GM21367 (cell line): ENCODE results near the gene SYTL2.
A peak's percentile ranks its signal among the peaks of the same experiment; 100 is the strongest.
"Not testable (repeated sequence)": the region's sequence is repeated elsewhere in the genome, so short reads cannot be mapped to it uniquely, and the experiment has no call there.

Source experiments
- ATAC-seq: cut with Tn5 transposase; IDR thresholded peaks from one replicate; pipeline ENCODE4 v1.9.1; 2021; ENCODE audit not compliant: unreplicated experiment

SYTL2 gene, protein sequence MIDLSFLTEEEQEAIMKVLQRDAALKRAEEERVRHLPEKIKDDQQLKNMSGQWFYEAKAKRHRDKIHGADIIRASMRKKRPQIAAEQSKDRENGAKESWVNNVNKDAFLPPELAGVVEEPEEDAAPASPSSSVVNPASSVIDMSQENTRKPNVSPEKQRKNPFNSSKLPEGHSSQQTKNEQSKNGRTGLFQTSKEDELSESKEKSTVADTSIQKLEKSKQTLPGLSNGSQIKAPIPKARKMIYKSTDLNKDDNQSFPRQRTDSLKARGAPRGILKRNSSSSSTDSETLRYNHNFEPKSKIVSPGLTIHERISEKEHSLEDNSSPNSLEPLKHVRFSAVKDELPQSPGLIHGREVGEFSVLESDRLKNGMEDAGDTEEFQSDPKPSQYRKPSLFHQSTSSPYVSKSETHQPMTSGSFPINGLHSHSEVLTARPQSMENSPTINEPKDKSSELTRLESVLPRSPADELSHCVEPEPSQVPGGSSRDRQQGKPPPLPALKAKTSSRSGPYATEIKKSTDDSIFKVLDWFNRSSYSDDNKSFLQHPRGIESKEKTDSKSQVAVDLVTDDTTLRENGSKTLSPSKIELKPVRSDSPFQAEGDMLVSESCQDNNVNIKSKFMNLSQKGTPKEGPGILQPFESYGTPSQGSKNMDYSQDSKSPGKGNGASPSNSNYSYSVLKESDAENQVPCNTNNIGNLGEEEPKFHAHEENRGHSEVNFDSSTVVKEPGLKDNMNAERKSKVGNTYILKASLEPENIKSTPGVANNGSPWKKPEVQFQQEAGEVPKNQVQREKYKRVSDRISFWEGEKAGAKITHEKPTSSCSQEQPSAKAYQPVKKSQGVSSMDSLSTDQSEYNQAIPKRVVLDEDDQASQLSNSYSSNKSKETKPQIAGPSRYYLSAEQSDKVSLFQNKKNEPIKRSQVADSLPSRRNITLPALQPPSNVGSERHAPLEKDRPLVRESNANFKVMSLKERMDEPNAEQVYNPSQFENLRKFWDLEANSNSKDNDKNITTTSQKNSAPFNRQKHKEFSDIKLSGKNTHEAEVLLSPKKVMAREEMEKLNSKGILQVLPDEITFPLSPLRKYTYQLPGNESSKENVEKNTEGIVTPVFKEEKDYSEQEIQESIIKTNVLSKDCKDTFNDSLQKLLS (N-terminal part only)

GRCh38 chr11:85810871-85811611 lies at the start of gene SYTL2:
SYTL2 (minus strand) TSS chr11:85811141; CDS start chr11:85757725, 53,416 bp downstream.
- ATAC-seq = peak; percentile 81

DNA sequence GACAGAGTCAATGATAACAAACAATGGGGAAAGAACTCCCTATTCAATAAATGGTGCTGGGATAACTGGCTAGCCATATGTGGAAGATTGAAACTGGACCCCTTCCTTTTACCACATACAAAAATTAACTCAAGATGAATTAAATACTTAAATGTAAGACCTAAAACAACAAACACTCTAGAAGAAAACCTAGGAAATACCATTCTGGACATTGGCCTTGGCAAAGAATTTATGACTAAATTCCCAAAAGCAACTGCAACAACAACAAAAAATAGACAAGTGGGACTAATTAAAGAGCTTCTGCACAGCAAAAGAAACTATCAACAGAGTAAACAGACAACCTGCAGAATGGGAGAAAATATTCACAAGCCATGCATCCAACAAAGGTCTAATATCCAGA lies 48.6 kb upstream of the SYTL2 start:
- ATAC-seq = not testable (repeated sequence)

GRCh38 chr11:85857098-85857497 lies 46.2 kb upstream of the SYTL2 start:
- ATAC-seq = no peak

- no peak for ATAC-seq
These were observed 44.4 kb upstream of the SYTL2 start, which contains the start of gene CCDC83 for GRCh38 chr11:85855341-85855656. CCDC83 (plus strand) TSS chr11:85855383; CDS start chr11:85865124, 9,741 bp downstream.

- ATAC-seq = peak; percentile 100
These were observed 43.8 kb upstream of the SYTL2 start for GRCh38 chr11:85854557-85855340.

DNA sequence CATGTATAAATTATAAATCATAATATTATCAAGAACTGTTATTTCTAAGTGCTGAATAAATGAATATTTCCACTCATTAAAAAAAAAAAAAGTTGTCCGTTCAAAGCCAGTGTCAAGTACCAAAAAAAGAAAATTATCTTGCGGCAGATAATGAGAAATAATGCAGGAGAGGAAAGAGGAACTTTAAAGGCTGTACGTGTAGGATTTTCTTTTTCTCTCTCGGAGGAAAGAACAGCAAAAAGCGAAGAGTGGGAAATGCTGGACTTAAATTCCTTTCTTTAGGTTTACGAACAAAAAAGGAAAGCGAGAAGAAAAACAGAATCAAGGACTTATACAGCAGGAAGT lies 43.2 kb upstream of the SYTL2 start:
- ATAC-seq = no peak

GRCh38 chr11:85853541-85853940 lies 42.6 kb upstream of the SYTL2 start:
- ATAC-seq = not testable (repeated sequence)

DNA sequence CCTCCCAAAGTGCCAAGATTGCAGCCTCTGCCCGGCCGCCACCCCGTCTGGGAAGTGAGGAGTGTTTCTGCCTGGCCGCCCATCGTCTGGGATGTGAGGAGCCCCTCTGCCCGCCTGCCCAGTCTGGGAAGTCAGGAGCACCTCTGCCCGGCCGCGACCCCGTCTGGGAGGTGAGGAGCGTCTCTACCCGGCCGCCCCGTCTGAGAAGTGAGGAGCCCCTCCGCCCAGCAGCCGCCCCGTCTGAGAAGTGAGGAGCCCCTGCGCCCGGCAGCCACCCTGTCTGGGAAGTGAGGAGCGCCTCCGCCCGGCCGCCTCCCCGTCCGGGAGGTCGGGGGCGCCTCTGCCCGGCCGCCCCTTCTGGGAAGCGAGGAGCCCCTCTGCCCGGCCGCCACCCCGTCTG lies 41.8 kb upstream of the SYTL2 start:
- ATAC-seq = not testable (repeated sequence)

DNA sequence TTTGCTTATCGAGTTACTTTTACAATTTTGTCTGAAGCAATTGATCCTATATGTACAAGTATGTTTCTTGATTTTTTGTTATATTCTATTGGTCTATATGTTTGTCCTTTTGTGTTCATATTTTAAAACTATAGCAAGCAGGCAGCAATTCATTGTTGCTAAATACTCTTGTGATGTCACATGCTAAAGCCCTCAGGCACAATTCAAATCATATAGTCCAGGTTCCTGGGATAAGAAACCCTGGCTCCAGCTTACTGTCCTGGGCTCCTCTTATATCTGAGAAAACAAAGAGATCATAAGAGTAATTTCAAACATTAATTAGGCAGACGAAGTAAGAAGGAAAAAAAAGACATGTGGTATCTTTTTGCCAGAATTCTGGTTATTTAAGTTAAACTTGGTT lies 37.6 kb upstream of the SYTL2 start:
- no peak for ATAC-seq

GRCh38 chr11:85848006-85848405 lies 37.1 kb upstream of the SYTL2 start:
- no peak for ATAC-seq

GRCh38 chr11:85847436-85847835 lies 36.5 kb upstream of the SYTL2 start:
- no peak for ATAC-seq

DNA sequence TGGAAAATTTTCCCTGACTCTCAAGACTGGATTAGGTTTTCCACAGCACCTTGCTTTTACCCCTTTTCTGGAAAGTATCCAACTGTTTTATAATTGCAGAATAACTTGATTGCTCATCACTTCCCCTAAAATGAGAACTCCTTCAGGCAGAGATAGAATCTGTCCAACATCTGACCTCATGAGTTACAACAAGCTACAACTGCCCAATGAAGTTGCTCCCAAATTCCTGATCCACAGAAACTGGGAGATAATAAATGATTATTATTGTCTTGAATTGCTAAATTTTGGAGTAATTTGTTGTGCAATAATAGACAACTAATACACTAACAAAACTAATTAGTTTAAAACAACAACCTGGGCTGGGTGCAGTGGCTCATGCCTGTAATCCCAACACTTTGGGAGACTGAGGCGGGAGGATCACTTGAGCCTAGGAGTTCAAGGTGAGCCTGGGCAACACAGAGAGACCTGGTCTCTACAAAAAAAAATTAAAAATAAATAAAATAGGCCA lies 34.2 kb upstream of the SYTL2 start:
- ATAC-seq = no peak

DNA sequence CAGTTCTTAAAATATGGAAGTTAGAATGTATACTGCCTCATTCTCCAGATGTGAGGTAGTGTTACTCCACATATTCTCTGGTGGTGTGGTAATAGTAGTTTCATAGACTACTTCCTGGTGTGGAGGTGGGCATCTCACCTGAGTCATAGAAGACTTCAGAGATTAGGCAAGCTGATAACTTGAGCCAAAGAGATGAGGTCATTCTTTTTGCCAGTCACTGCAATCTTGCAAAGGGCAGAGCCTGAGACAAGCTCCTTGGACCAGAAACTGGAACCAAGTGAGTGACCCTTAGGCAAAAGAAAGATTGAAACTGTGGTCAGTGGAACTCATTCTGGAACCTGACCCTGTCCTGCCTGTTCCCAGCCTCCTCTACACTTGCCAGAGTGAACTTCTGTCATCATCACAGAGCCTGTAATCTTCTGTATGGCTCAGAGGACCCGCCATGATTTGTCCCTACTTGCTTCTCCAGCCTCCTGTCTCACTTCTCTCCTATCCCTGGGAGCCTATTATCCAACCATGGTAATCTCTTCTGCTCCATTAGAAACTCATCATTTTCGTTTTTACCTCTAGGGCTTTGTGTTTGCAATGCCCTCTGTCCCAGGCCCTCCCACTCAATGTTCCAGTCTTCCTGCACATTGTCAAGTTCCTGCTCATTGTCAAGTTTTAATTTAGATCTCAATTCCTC lies 33.6 kb upstream of the SYTL2 start:
- no peak for ATAC-seq

DNA sequence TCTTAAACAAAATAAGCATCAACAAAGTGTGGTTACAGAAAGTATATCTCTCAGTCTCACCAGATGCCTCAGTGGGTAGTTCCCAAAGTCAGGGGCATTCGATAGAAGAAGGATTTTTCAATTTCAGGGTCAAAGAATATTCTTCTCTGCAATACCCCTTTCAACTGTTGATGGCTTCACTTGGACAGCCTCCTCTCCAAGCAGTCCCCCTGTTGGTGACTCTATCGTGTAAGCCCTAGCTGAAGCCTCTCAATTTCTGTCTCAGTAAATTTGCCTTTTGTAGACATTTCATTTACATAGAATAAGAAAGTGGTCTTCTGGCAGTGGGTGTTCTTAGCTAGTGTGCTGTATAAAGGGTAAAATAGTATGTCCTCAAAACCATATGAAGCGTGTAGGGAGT lies 33.0 kb upstream of the SYTL2 start:
- no peak for ATAC-seq

- not testable (repeated sequence) for ATAC-seq
These were observed 30.0 kb upstream of the SYTL2 start for GRCh38 chr11:85840932-85841331.

DNA sequence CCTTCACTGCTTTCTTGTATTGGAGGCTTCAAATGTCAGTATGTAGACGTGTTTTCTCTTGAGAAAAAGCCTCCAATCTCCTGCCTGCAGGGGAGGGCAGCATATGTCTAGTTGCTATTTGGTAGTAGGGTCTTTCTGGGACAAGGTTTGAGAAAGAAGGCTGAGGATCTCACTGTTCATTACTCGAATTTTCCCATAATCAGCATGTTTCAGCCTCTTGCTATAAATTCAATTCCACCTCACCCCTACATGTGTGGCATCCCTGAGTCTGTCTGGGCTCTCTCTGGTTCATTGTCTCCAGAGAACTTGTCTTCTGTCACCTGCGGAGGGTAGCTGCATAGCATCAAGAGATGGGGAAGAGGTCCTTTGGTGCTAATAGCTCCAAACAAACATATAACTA lies 24.8 kb upstream of the SYTL2 start:
- no peak for ATAC-seq

DNA sequence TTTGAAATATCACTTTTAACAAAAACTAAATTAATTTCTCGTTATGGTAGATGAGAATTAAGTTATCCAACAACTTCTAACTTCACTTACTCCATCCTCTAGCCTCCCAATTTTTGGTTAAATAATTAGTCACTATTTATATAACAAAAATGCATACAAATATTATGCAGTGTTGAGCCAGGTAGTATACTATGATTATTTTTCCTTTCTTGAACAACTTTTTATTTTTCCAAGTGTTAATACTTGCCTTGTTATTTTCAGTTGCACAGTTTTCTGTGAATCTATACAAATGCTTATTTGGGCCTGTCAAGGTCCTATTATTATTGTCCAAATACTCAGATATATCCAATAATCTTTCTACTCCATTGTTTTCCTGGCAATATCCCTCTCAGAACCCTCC lies 24.3 kb upstream of the SYTL2 start:
- ATAC-seq = no peak

DNA sequence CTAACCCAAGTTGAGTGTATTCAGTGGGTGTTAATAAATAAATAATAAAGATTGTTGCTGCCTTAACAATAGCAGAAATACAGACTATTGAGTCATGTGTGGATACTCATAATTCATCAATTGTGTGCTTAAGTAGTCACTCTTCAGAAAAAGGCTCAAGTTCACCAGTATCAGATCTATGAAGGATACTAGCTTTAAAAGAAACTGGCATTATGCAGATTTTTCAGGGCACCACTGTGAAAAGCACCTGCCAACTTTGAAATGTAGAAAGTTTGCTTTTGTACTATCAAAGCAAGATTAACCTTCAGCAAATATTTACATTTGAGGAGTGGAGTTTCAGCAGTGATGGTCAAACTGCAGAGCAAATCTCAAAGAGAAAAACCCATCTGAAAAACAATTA lies 20.1 kb upstream of the SYTL2 start:
- ATAC-seq = no peak

GRCh38 chr11:85829172-85829571 lies 18.2 kb upstream of the SYTL2 start:
- no peak for ATAC-seq
